A549 (cell line): ENCODE results near the gene SRCAP. TPM values are rescaled to one million over a fixed set of nuclear protein-coding genes. Genes with fewer than 3 reads are reported as not detected.

Source experiments
- ATAC-seq, 2 experiments: fragments of 200-7000 bp in 1 of 2; fragments of >200 bp in 1 of 2; cut with Nextera tagmentation in 1 of 2; cut with Tn5 transposase in 1 of 2; 3 replicates each; pipeline versions ENCODE4 v1.8.0 to v1.9.1; 2018 to 2020; ENCODE audit warnings: mild to moderate bottlenecking in 1 of 2, moderate library complexity in 1 of 2
- CTCF ChIA-PET: fragments of 300-600 bp; sonication (Branson Sonifier 250); formaldehyde crosslinking; extraction: SDS; loops from one replicate; lab custom pipeline; 2021; ENCODE audit warnings: antibody characterized with exemption, inconsistent platforms; lab: Yijun Ruan, JAX
- POLR2A ChIA-PET: fragments of 350-600 bp; formaldehyde crosslinking; extraction: SDS; loops from one replicate; lab custom pipeline; 2021; ENCODE audit warnings: antibody characterized with exemption, inconsistent platforms; lab: Yijun Ruan, JAX
- DNase-seq, 2 experiments: peaks; one replicate each; pipeline versions ENCODE4 v3.0.0 to v3.0.0-alpha.2; 2011 to 2016; ENCODE audit warnings: low read depth in 1 of 2, low spot score in 1 of 2
- FAIRE-seq: peaks from 2 replicates; lab custom pipeline; 2011; peaks lifted over from hg19 to GRCh38; lab: Jason Lieb, UNC
- H3K27ac ChIP-seq, 2 experiments: fragments of >200 bp; sonication (Bioruptor Twin); formaldehyde crosslinking; 3 replicates each; pipeline ENCODE4 v1.5.1; 2016 to 2017
- H3K4me1 ChIP-seq: fragments of >200 bp; sonication (Bioruptor Twin); formaldehyde crosslinking; 3 replicates; pipeline ENCODE4 v1.6.1; 2016
- H3K4me2 ChIP-seq: fragments of >200 bp; sonication (Bioruptor Twin); formaldehyde crosslinking; 3 replicates; pipeline ENCODE4 v1.6.1; 2016
- H3K4me3 ChIP-seq: fragments of >200 bp; sonication (Bioruptor Twin); formaldehyde crosslinking; 3 replicates; pipeline ENCODE4 v1.5.1; 2016
- H3K9me3 ChIP-seq: fragments of >200 bp; sonication (Bioruptor Twin); formaldehyde crosslinking; 3 replicates; pipeline ENCODE4 v1.6.1; 2016
- CBX2 ChIP-seq: fragments of 200-600 bp; sonication (generic); IDR thresholded peaks from 2 replicates; pipeline ENCODE4 v1.6.1; 2016; ENCODE audit warnings: low read depth, mild to moderate bottlenecking, borderline replicate concordance
- CBX8 ChIP-seq: fragments of 200-600 bp; sonication (generic); IDR thresholded peaks from 2 replicates; pipeline ENCODE4 v1.6.1; 2016
- ESRRA ChIP-seq: fragments of 150-350 bp; IDR thresholded peaks from 2 replicates; pipeline ENCODE4 v1.6.1; 2014; ENCODE audit warnings: mild to moderate bottlenecking, low read length, borderline replicate concordance
- FOSL2 ChIP-seq, 2 experiments: fragments of 450-650 bp in 1 of 2; fragments of >200 bp in 1 of 2; sonication (Bioruptor Twin) in 1 of 2; formaldehyde crosslinking; IDR thresholded peaks; 2 replicates each; pipeline versions ENCODE4 v1.5.0 to v1.6.1; 2016 to 2020; ENCODE audit warnings: mild to moderate bottlenecking in 1 of 2, moderate library complexity in 1 of 2
- HDAC2 ChIP-seq: fragments of 200-600 bp; sonication (generic); IDR thresholded peaks from 2 replicates; pipeline ENCODE4 v1.6.1; 2016
- HOXB13 ChIP-seq: fragments of 250-450 bp; sonication (Bioruptor Pico); IDR thresholded peaks from 2 replicates; pipeline ENCODE4 v1.5.0; 2020; ENCODE audit warnings: low read depth, mild to moderate bottlenecking, moderate library complexity
- JUN ChIP-seq, 2 experiments: fragments of >200 bp; sonication (Bioruptor Twin); formaldehyde crosslinking; IDR thresholded peaks; 2 replicates in 1 of 2; 3 replicates in 1 of 2; pipeline ENCODE4 v1.6.1; 2016 to 2017
- KDM1A ChIP-seq: fragments of 200-600 bp; sonication (generic); IDR thresholded peaks from 2 replicates; pipeline ENCODE4 v1.6.1; 2016; ENCODE audit warnings: low read depth, mild to moderate bottlenecking
- NFE2L2 ChIP-seq: fragments of 150-350 bp; conservative IDR thresholded peaks from 2 replicates; pipeline ENCODE4 v1.6.1; 2014; ENCODE audit warnings: low read length
- POLR2AphosphoS2 ChIP-seq: conservative IDR thresholded peaks from 2 replicates; pipeline ENCODE4 v1.6.1; 2012; ENCODE audit warnings: low read length, improper control_type of control experiment, inconsistent platforms
- RARB ChIP-seq: fragments of 250-450 bp; sonication (Bioruptor Pico); IDR thresholded peaks from 2 replicates; pipeline ENCODE4 v1.8.0; 2021; ENCODE audit warnings: mild to moderate bottlenecking, moderate library complexity
- RCOR1 ChIP-seq: fragments of 150-350 bp; IDR thresholded peaks from 2 replicates; pipeline ENCODE4 v1.6.1; 2014; ENCODE audit warnings: antibody characterized with exemption, low read length, low read depth
- RFX5 ChIP-seq: fragments of 450-650 bp; IDR thresholded peaks from 2 replicates; pipeline ENCODE4 v1.7.1; 2014; ENCODE audit warnings: antibody characterized with exemption, mild to moderate bottlenecking, moderate library complexity
- ZC3H11A ChIP-seq: fragments of 450-650 bp; IDR thresholded peaks from 2 replicates; pipeline ENCODE4 v1.6.1; 2014; ENCODE audit warnings: antibody characterized with exemption, mild to moderate bottlenecking
- WGBS: methylation state at CpG from one replicate; pipeline ENCODE4 v1.1.6; 2017; ENCODE audit errors: missing lambda C conversion rate; 5-methylcytosine and 5-hydroxymethylcytosine counted together
- polyA plus RNA-seq, 4 experiments: library from polyadenylated mRNA; depleted of rRNA in 3 of 4; stranded (reverse); fragments of >200 nt; fragmentation: RNase III in 1 of 4; extraction: RNeasy Plus Mini Kit Qiagen cat#74134 plus additional on column Dnase treatment in 1 of 4; gene quantifications; 2 replicates in 3 of 4; 3 replicates in 1 of 4; pipeline ENCODE4 v1.2.3, GENCODE V29; 2011 to 2017
- TF ChIP-seq, protein P1 (sequence below): fragments of 250-450 bp; sonication (Bioruptor Pico); IDR thresholded peaks from 2 replicates; pipeline ENCODE4 v1.5.0; 2021; ENCODE audit warnings: mild to moderate bottlenecking, moderate library complexity, borderline replicate concordance
- TF ChIP-seq, protein P2 (sequence below): fragments of 450-650 bp; IDR thresholded peaks from 2 replicates; pipeline ENCODE4 v1.6.1; 2014; ENCODE audit warnings: antibody characterized with exemption

SRCAP gene
- polyA plus RNA-seq, 2 of the 4 experiments (the other 2 are of a cell fraction), result 6.2 to 19.9 TPM

DNA sequence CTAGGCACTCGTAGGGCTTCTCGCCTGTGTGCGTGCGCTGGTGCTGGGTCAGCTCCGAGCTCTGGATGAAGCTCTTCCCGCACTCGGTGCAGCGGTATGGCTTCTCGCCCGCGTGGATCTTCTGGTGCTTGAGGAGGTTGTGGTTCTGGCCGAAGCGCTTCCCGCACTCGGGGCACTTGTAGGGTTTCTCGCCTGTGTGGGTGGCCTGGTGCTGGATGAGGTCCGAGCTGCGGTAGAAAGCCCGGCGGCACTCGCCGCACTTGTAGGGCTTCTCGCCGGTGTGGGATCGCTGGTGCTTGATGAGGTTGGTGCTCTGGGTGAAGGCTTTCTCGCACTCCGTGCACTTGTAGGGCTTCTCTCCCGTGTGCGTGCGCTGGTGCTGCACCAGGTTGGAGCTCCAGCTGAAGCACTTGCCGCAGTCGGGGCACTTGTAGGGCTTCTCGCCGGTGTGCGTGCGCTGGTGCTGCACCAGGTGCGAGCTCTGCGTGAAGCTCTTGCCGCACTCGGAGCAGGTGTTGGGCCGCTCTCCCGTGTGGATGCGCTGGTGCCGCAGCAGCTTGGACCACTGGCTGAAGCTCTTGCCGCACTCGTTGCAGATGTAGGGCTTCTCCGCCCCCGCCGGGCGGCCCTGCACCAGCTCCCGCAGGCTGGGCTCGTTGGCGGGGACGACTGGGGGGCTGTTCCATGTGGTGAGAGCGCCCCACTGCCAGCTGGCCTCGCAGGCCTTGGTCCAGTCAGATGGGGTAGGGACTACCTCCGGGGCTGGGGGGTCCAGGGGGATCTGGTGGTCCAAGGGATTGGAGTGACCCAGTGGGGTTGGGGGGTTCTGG lies 84.5 kb downstream of the SRCAP start:
- Histone ChIP-seq H3K4me3 (no peak overlapping the region), H3K27ac (no peak overlapping the region), H3K9me3 (no peaks in the 10 kb centered on the region), H3K4me2 (no peak overlapping the region), H3K4me1 (peaks cover 17% of the 10 kb centered on the region)
- FAIRE-seq (no peak), DNase-seq (no peak), ATAC-seq (no peak)
- ChIA-PET POLR2A (interaction anchor here (0.6 to 2.5 kb wide), 3 partner anchors 8 to 39 kb away, joined by 3 to 10 read pairs (median 5); no protein-coding TSS in a partner anchor), CTCF (interaction anchor here (0.5 to 4.8 kb wide), 7 partner anchors 9 to 170 kb away, joined by 3 to 34 read pairs (median 4); no protein-coding TSS in a partner anchor)
- TF ChIP-seq POLR2AphosphoS2, result no peak
- no peak for TF ChIP-seq HOXB13 (CRISPR knock-in tag)
- TF ChIP-seq, protein P1, sequence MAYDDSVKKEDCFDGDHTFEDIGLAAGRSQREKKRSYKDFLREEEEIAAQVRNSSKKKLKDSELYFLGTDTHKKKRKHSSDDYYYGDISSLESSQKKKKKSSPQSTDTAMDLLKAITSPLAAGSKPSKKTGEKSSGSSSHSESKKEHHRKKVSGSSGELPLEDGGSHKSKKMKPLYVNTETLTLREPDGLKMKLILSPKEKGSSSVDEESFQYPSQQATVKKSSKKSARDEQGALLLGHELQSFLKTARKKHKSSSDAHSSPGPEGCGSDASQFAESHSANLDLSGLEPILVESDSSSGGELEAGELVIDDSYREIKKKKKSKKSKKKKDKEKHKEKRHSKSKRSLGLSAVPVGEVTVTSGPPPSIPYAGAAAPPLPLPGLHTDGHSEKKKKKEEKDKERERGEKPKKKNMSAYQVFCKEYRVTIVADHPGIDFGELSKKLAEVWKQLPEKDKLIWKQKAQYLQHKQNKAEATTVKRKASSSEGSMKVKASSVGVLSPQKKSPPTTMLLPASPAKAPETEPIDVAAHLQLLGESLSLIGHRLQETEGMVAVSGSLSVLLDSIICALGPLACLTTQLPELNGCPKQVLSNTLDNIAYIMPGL, result no peak
- 97% methylated on average over 40 of the region's 57 CpGs for WGBS

- Histone ChIP-seq H3K4me2 (no peak overlapping the region), H3K4me1 (peaks cover 17% of the 10 kb centered on the region), H3K9me3 (no peaks in the 10 kb centered on the region), H3K27ac (no peak overlapping the region), H3K4me3 (no peak overlapping the region)
- CTCF ChIA-PET, result interaction anchor here (1.2 to 4.8 kb wide), 3 partner anchors 29 to 157 kb away, joined by 3 to 34 read pairs (median 3); no protein-coding TSS in a partner anchor
- POLR2A ChIA-PET, result no interaction called here
- 90% methylated on average over 14 of the region's 18 CpGs for WGBS
- TF ChIP-seq, protein P2, sequence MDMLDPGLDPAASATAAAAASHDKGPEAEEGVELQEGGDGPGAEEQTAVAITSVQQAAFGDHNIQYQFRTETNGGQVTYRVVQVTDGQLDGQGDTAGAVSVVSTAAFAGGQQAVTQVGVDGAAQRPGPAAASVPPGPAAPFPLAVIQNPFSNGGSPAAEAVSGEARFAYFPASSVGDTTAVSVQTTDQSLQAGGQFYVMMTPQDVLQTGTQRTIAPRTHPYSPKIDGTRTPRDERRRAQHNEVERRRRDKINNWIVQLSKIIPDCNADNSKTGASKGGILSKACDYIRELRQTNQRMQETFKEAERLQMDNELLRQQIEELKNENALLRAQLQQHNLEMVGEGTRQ, result no peak
- no peak for TF ChIP-seq RCOR1
- no peak for TF ChIP-seq CBX2
- TF ChIP-seq HDAC2, result no peak
- no peak for TF ChIP-seq FOSL2 (IDR thresholded peaks at IDR 0.05)
- TF ChIP-seq FOSL2 (CRISPR knock-in tag; IDR thresholded peaks at IDR 0.05), result no peak
- no peak for TF ChIP-seq NFE2L2
- no peak for TF ChIP-seq RFX5
- no peak for FAIRE-seq
- no peak for DNase-seq
- ATAC-seq, result no peak
These were observed 85.2 kb downstream of the SRCAP start for GRCh38 chr16:30784215-30784614.

DNA sequence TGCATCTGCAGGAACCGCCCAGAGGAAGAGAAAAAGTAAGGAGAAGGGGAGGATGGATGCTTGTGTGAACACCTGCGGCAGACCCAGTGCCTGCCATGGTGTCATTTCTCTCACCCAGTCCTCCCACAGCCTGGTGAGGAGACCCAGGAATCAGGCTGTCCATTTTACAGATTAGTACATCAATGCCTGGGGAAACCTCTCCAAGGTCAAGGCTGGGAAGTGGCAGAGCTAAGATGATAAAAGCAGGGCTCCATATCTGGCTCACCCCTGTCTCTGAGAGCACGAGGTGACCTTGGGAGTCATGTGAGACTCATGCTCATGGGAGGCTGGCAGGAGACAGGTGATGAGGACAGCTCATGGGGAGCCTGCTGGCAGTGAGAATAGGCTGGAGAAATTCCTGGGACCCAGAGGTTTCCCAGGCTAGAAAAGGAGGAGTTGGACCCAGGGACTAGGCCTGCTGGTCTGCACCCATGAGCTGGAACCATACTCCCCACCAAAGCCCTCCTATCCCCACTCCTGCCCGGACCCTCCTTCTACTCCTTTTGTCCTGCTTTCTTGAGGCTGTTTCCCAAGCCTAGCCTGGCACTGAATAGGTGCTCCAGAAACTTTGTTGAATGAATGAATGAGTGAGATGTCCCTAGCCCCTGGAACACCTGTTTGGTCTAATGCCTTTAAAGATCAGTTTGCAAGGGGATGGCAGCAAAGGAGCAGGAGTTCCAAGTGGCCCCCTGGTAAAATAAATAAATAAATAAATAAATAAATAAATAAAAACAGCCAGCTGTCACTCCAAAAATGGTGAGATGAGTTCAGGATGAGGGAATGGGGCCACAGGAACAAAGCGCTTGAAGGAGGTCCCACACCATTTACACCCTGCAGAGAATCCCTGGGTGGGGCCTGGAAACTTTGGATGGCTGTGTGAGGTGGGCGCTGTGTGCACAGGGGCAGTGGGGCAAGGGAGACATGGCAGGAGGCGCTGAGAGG lies 86.4 kb downstream of the SRCAP start:
- WGBS, result 79% methylated on average over 7 of the region's 7 CpGs
- POLR2A ChIA-PET, result interaction anchor here (1.4 kb wide), 1 partner anchor 20 kb away, joined by 8 read pairs; no protein-coding TSS in a partner anchor
- FAIRE-seq, result no peak
- Histone ChIP-seq H3K9me3 (no peaks in the 10 kb centered on the region), H3K4me3 (peak overlapping the region; percentile 98), H3K4me2 (peak overlapping the region; percentile 96), H3K27ac (peak overlapping the region; percentile 97 to 99; a peak in 5 of 6 replicates), H3K4me1 (peaks cover 17% of the 10 kb centered on the region)
- CTCF ChIA-PET, result interaction anchor here (0.6 to 4.8 kb wide), 5 partner anchors 17 to 156 kb away, joined by 3 to 34 read pairs (median 3); no protein-coding TSS in a partner anchor
- no peak for ATAC-seq
- DNase-seq, result no peak
- TF ChIP-seq CBX8 (no peak), HOXB13 (CRISPR knock-in tag) (no peak), ESRRA (0 out of 2 replicates have a peak, but pooled peaks have one; percentile 45), JUN (IDR thresholded peaks at IDR 0.05) (no peak), ZC3H11A (peak; percentile 83), FOSL2 (IDR thresholded peaks at IDR 0.05) (no peak), FOSL2 (CRISPR knock-in tag; IDR thresholded peaks at IDR 0.05) (no peak), RARB (CRISPR knock-in tag) (no peak), KDM1A (no peak)
- TF ChIP-seq, all 56 proteins: peak for 2
